Hypothalamus (tissue), 51 donors: ENCODE data around the gene EPB41.

Experiments used
- DNase-seq, 51 donors: peaks; one replicate each; lab custom pipeline; 2025; lab: John Stamatoyannopoulos, UW

EPB41 gene

GRCh38 chr1:29162025-29162424 is 247.7 kb downstream of the EPB41 start:
- no peak for DNase-seq

GRCh38 chr1:29162476-29163138 is 248.2 kb downstream of the EPB41 start:
- DNase-seq: peak in 2 of 51 donors; percentile 1 to 15

DNA sequence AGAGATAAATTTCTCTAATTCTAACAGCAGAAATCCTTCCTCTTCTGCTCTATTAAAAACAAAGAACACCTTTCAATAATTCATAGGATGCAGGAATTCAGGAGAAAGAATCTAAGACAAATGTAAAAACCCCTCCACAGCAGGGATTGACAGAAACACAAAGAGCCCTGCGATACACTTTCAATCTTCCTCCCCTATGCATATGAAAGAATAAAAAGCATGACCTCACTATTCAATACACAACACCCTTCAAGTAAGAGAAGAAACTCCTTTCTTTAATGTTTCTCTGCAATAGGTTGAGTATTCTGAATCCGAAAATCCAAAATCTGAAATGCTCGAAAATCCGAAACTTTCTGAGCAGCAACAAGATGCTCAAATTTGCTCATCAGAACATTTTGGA is 250.2 kb downstream of the EPB41 start:
- DNase-seq: no peak

- no peak for DNase-seq
These were observed 252.0 kb downstream of the EPB41 start for GRCh38 chr1:29166291-29166878.

DNA sequence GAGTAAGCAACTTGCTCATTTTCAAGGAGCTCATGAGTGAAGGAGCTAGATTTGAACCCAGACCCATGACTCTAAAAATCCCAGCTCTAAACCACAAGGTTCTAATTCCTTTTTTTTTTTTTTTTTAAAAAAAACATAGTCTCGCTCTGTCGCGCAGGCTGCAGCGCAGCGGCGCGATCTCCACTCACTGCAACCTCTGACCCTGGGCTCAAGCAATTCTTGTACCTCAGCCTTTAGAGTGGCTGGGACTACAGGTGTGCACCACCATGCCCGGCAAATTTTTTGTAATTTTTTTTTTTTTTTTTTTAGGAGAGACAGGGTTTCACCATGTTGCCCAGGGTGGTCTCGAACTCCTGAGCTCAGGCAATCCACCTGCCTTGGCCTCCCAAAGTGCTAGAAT is 253.5 kb downstream of the EPB41 start:
- no peak for DNase-seq
